Caco-2 (cell line): Measurements from ENCODE around the gene ELL. TPM values are rescaled to one million over a fixed set of nuclear protein-coding genes. Genes with fewer than 3 reads are reported as not detected.

Experiments
- BruUV-seq: library from RNA; stranded (reverse); fragments of 400-500 nt; replicated peaks from 2 replicates; lab custom pipeline; 2021; lab: Mats Ljungman, UMichigan
- CTCF ChIA-PET: fragments of 300-600 bp; sonication (Branson Sonifier 250); formaldehyde crosslinking; loops from one replicate; lab custom pipeline; 2022; ENCODE audit warnings: antibody characterized with exemption; lab: Charles Lee
- POLR2A ChIA-PET: fragments of 300-600 bp; sonication (Branson Sonifier 250); formaldehyde crosslinking; loops from one replicate; lab custom pipeline; 2022; ENCODE audit warnings: antibody characterized with exemption; lab: Charles Lee
- DNase-seq, 2 experiments: peaks; one replicate each; pipeline versions ENCODE4 v3.0.0 to v3.0.0-alpha.2; 2020 to 2022
- H3K27me3 ChIP-seq: replicated peaks from 2 replicates; pipeline ENCODE4 v1.6.0; 2011; ENCODE audit warnings: low read length; ENCODE audit not compliant: control insufficient read depth, insufficient read depth
- H3K36me3 ChIP-seq: 2 replicates; pipeline ENCODE4 v1.5.1; 2011; ENCODE audit warnings: low read length; ENCODE audit not compliant: control insufficient read depth, insufficient read depth
- H3K4me1 ChIP-seq: fragments of 250-450 bp; sonication (Bioruptor Pico); 2 replicates; pipeline ENCODE4 v1.5.1; 2020; ENCODE audit warnings: mild to moderate bottlenecking
- H3K4me3 ChIP-seq: 2 replicates; pipeline ENCODE4 v1.5.1; 2011; ENCODE audit warnings: low read depth, mild to moderate bottlenecking, control low read depth, low read length
- H3K9me3 ChIP-seq: fragments of 250-450 bp; sonication (Bioruptor Pico); 2 replicates; pipeline ENCODE4 v1.5.1; 2020; ENCODE audit warnings: mild to moderate bottlenecking, moderate library complexity
- H3K27ac Mint-ChIP-seq: one replicate; pipeline ENCODE4 v1.8.0; 2022; ENCODE audit warnings: mixed read lengths; ENCODE audit not compliant: unreplicated experiment
- H3K27me3 Mint-ChIP-seq: one replicate; pipeline ENCODE4 v1.8.0; 2022; ENCODE audit warnings: mixed read lengths; ENCODE audit not compliant: insufficient read depth, unreplicated experiment
- H3K36me3 Mint-ChIP-seq: one replicate; pipeline ENCODE4 v1.8.0; 2022; ENCODE audit warnings: mild to moderate bottlenecking, mixed read lengths; ENCODE audit not compliant: insufficient read depth, unreplicated experiment
- H3K4me1 Mint-ChIP-seq: one replicate; pipeline ENCODE4 v1.8.0; 2022; ENCODE audit warnings: low read depth, mixed read lengths; ENCODE audit not compliant: unreplicated experiment
- H3K4me3 Mint-ChIP-seq: one replicate; pipeline ENCODE4 v1.8.0; 2022; ENCODE audit warnings: mild to moderate bottlenecking, moderate library complexity, mixed read lengths; ENCODE audit not compliant: unreplicated experiment
- H3K9me3 Mint-ChIP-seq: one replicate; pipeline ENCODE4 v1.8.0; 2022; ENCODE audit warnings: mixed read lengths; ENCODE audit not compliant: unreplicated experiment
- CTCF ChIP-seq, 2 experiments: fragments of 200-600 bp in 1 of 2; IDR thresholded peaks; 1 replicate in 1 of 2; 2 replicates in 1 of 2; pipeline versions ENCODE4 v1.5.1 to v1.8.0; 2011 to 2022; ENCODE audit warnings: antibody characterized with exemption in 1 of 2, control low read depth in 1 of 2, inconsistent platforms in 1 of 2, low read depth in 1 of 2, low read length in 1 of 2, mild to moderate bottlenecking in 1 of 2, moderate library complexity in 1 of 2; ENCODE audit not compliant: insufficient read depth in 1 of 2, severe bottlenecking in 1 of 2, unreplicated experiment in 1 of 2
- intact Hi-C: fragments of 100-400 bp; cut with micrococcal nuclease; formaldehyde crosslinking; loops from one replicate; pipeline ENCODE4 v1.10.0; 2022; ENCODE audit not compliant: unreplicated experiment
- total RNA-seq: library from RNA; stranded (reverse); gene quantifications from 2 replicates; pipeline ENCODE4 v1.2.3, GENCODE V29; 2022

ELL gene
- total RNA-seq, 1 experiment from 2014 or later, result 12.1 TPM

DNA sequence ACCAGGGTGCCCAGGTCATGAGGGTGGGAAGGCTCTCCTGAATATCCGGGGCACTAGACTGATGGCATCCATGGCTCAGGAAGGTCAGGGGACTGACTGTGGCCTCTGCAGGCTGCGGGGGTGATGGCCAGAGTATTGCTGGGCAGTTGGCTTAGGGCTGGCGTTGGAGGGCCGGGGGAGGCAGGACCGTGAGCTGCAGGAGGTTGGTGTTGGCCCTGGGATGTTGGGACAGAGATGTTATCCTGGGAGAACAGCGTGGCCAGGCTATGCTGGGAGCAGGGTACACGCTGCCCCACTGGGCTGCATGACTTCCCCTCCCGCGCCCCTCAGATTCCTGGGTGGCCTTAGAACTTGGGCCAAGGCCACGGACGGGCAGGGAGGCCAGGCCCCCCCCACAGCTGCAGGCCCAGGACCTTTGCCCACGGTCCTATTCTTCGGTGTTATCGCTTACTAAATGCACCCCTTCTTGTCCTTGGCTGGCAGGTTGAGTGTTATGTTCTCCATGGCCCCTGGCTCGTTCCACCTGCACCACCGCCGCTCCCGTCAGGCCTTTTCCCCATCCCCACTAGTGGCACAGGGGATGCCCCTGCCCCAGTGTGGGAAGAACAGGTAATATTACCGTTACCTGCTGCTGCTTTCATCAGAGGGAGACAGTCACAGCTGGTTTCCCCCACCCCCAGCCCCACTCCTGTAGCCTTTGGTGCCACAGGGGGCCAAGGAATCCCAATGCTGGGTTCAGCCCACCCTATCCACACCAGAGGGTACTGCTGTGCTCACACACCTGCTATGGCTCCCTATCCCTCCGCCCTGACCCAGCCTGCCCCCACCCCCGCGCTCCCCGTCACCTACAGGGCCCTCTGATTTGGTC lies 80.7 kb downstream of the ELL start:
- Histone ChIP-seq H3K4me3 (no peak overlapping the region), H3K27me3 (no peaks in the 10 kb centered on the region), H3K9me3 (no peaks in the 10 kb centered on the region), H3K36me3 (0 out of 2 replicates have a peak, but pooled peaks cover 2% of the 10 kb centered on the region), H3K4me1 (peaks cover 14% of the 10 kb centered on the region)
- peaks cover 17% of the 10 kb centered on the region for H3K4me1 Mint-ChIP-seq
- no peak for TF ChIP-seq CTCF (IDR thresholded peaks at IDR 0.05; ENCODE audit: insufficient read depth in 1 of 2, low read depth in 1 of 2, low read length in 1 of 2, severe bottlenecking in 1 of 2, unreplicated experiment in 1 of 2)
- H3K27me3 Mint-ChIP-seq, result no peaks in the 10 kb centered on the region
- intact Hi-C loops, result no loop called here
- DNase-seq, result no peak
- no TSS peak for BruUV-seq
- H3K27ac Mint-ChIP-seq, result no peak overlapping the region
- peaks cover 53% of the 10 kb centered on the region for H3K36me3 Mint-ChIP-seq
- H3K4me3 Mint-ChIP-seq, result no peak overlapping the region
- POLR2A ChIA-PET, result no interaction called here
- peaks cover 10% of the 10 kb centered on the region for H3K9me3 Mint-ChIP-seq
- CTCF ChIA-PET, result interaction anchor here (1.5 kb wide), 1 partner anchor 21 kb away, joined by 19 read pairs; no protein-coding TSS in a partner anchor

DNA sequence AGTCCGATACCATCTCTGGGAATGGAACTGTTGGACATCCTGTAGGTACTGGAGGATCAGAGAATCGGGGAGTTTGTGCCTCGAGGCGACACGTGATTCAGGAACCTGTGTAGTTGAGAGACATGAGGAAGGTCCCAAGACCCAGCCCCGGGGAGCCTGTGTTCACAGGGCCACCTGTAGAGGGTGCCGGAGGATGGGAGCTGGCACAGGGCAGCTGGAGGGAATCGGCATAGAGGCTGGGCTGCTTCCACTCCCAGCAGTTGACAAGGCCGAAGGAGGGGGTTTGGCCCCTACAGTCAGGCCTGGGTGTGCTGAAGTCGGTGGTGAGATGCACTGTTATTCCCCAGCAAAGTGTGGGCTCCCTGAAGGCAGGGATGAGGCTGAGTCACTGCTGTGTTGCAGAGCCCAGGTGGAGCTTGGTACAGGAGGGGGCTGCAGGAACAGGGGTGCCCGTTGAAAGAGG lies 81.4 kb downstream of the ELL start:
- Mint-ChIP-seq H3K9me3 (peaks cover 10% of the 10 kb centered on the region), H3K4me1 (peaks cover 16% of the 10 kb centered on the region), H3K27ac (no peak overlapping the region), H3K4me3 (no peak overlapping the region), H3K27me3 (no peaks in the 10 kb centered on the region), H3K36me3 (peaks cover 49% of the 10 kb centered on the region)
- peak in 1 of 2 experiments; percentile 47 for DNase-seq
- ChIA-PET POLR2A (no interaction called here), CTCF (interaction anchor here (1.5 kb wide), 1 partner anchor 22 kb away, joined by 19 read pairs; no protein-coding TSS in a partner anchor)
- Histone ChIP-seq H3K4me3 (no peak overlapping the region), H3K4me1 (peaks cover 10% of the 10 kb centered on the region), H3K27me3 (no peaks in the 10 kb centered on the region), H3K9me3 (no peaks in the 10 kb centered on the region), H3K36me3 (0 out of 2 replicates have a peak, but pooled peaks cover 2% of the 10 kb centered on the region)
- no TSS peak for BruUV-seq
- intact Hi-C loops, result no loop called here
- TF ChIP-seq CTCF (IDR thresholded peaks at IDR 0.05; ENCODE audit: insufficient read depth in 1 of 2, low read depth in 1 of 2, low read length in 1 of 2, severe bottlenecking in 1 of 2, unreplicated experiment in 1 of 2), result peak in 1 of 2 experiments; percentile 20

GRCh38 chr19:18439910-18440237 lies 82.0 kb downstream of the ELL start:
- ChIA-PET CTCF (interaction anchor here (1.5 kb wide), 1 partner anchor 23 kb away, joined by 19 read pairs; no protein-coding TSS in a partner anchor), POLR2A (no interaction called here)
- no TSS peak for BruUV-seq
- H3K4me1 ChIP-seq, result peaks cover 10% of the 10 kb centered on the region
- intact Hi-C loops, result no loop called here
- TF ChIP-seq CTCF (IDR thresholded peaks at IDR 0.05; ENCODE audit: insufficient read depth in 1 of 2, low read depth in 1 of 2, low read length in 1 of 2, severe bottlenecking in 1 of 2, unreplicated experiment in 1 of 2), result no peak
- DNase-seq, result no peak
- Mint-ChIP-seq H3K36me3 (peaks cover 49% of the 10 kb centered on the region), H3K4me1 (peaks cover 16% of the 10 kb centered on the region), H3K27me3 (no peaks in the 10 kb centered on the region), H3K9me3 (peaks cover 10% of the 10 kb centered on the region), H3K27ac (peak overlapping the region; percentile 67), H3K4me3 (no peak overlapping the region)
- H3K36me3 ChIP-seq, result peaks cover under 1% of the 10 kb centered on the region; the same call in 1 of the 2 replicates
- H3K9me3 ChIP-seq, result no peaks in the 10 kb centered on the region
- H3K4me3 ChIP-seq, result no peak overlapping the region
- no peaks in the 10 kb centered on the region for H3K27me3 ChIP-seq
